ENCODE measurements around the gene SYT11. TPM values are rescaled to one million over a fixed set of nuclear protein-coding genes. Genes with fewer than 3 reads are reported as not detected.

The SYT11 gene
- 6.5 and 6.8 TPM in 2 replicates for total RNA-seq

GRCh38 chr1:155859234-155859829, at the start of gene SYT11:
SYT11 (plus strand) TSS chr1:155859567; CDS start chr1:155859762, 195 bp downstream.

DNA sequence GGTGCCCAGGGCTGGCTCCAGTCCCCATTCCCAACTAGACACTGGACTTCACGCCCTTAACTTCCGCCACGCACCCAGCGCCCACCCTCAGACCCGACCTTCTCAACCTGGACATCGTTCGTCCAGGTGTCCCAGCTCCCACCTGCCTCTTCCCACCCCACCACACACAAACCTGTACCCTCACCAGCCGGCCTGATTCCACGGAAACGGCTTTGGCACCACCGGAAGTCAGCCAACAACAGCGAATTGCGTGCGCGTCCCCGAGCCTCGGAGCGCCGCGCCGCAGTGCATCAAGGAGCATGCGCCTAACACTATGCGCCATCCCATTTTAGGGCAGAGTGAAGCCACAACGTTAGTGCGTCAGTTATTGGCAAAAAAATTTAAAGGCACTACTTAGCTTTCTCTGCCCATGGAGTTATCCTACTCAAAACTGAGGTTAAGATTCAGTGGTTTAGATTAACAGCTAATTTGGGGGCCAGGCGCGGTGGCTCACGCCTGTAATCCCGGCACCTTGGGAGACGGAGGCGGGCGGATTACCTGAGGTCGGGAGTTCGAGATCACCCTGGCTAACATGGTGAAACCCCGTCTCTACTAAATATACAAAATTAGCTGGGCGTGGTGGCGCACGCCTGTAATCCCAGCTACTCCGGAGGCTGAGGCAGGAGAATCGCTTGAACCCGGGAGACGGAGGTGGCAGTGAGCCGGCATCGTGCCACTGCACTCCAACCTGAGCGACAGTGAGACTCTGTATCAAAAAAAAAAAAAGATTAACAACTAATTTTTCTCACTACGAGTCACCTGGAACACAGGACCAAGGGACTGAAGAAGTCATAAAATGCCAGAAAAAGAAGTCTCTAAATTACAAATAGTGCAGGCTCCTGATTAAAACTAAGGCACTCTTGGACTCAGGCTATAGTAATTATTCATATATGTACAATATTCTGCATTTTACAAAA, 2.1 kb upstream of the SYT11 start, which contains the start of gene GON4L:
GON4L (minus strand) TSS at position 240 of the 956 bp plus-strand sequence. CDS start 3,434 bp downstream, outside the sequence.

GRCh38 chr1:155911156-155912055, 52.0 kb downstream of the SYT11 start, which contains the start of gene RIT1:
RIT1 (minus strand) TSS chr1:155911349; CDS start chr1:155910761, 588 bp downstream.

GRCh38 chr1:155934097-155934935, 74.9 kb downstream of the SYT11 start, which contains the start of gene KHDC4:
KHDC4 (minus strand) TSS chr1:155934413; CDS start chr1:155934373, 40 bp downstream.

Other genes with a start within 250 kb of the SYT11 start
- gene MSTO1, start 249.3 kb upstream of the SYT11 start, total RNA-seq: 10.2 and 15.6 TPM in 2 replicates
- 47.5 and 96.9 TPM in 2 replicates for gene YY1AP1, start 170.8 kb upstream of the SYT11 start, total RNA-seq
- 102 and 104 TPM in 2 replicates for gene DAP3, start 170.5 kb upstream of the SYT11 start, total RNA-seq
- 11.3 and 26.7 TPM in 2 replicates for gene GON4L, start 2.4 kb upstream of the SYT11 start, total RNA-seq
- gene RIT1, start 51.8 kb downstream of the SYT11 start, total RNA-seq: 15.4 and 38.9 TPM in 2 replicates
- gene KHDC4, start 74.8 kb downstream of the SYT11 start, total RNA-seq: 14.4 and 20.4 TPM in 2 replicates
- gene RXFP4, start 82.1 kb downstream of the SYT11 start, total RNA-seq: not detected in 2 replicates
- 107 and 150 TPM in 2 replicates for gene ARHGEF2, start 119.0 kb downstream of the SYT11 start, total RNA-seq
- gene SSR2, start 161.4 kb downstream of the SYT11 start, total RNA-seq: 489 and 630 TPM in 2 replicates
- gene UBQLN4, start 194.2 kb downstream of the SYT11 start, total RNA-seq: 9.8 and 12.6 TPM in 2 replicates
- 87.3 and 97.6 TPM in 2 replicates for gene LAMTOR2, start 195.2 kb downstream of the SYT11 start, total RNA-seq
- not detected in 2 replicates for gene RAB25, start 201.6 kb downstream of the SYT11 start, total RNA-seq
- gene MEX3A, start 222.9 kb downstream of the SYT11 start, total RNA-seq: 1.1 and 5.0 TPM in 2 replicates